GM18867 (cell line): Measurements from ENCODE around the gene UBE2L3.
"Not testable (repeated sequence)": the region's sequence is repeated elsewhere in the genome, so short reads cannot be mapped to it uniquely, and the experiment has no call there.

ENCODE experiments used
- ATAC-seq: cut with Tn5 transposase; IDR thresholded peaks from one replicate; pipeline ENCODE4 v1.9.1; 2021; ENCODE audit warnings: mild to moderate bottlenecking, moderate library complexity; ENCODE audit not compliant: unreplicated experiment

The UBE2L3 gene

DNA sequence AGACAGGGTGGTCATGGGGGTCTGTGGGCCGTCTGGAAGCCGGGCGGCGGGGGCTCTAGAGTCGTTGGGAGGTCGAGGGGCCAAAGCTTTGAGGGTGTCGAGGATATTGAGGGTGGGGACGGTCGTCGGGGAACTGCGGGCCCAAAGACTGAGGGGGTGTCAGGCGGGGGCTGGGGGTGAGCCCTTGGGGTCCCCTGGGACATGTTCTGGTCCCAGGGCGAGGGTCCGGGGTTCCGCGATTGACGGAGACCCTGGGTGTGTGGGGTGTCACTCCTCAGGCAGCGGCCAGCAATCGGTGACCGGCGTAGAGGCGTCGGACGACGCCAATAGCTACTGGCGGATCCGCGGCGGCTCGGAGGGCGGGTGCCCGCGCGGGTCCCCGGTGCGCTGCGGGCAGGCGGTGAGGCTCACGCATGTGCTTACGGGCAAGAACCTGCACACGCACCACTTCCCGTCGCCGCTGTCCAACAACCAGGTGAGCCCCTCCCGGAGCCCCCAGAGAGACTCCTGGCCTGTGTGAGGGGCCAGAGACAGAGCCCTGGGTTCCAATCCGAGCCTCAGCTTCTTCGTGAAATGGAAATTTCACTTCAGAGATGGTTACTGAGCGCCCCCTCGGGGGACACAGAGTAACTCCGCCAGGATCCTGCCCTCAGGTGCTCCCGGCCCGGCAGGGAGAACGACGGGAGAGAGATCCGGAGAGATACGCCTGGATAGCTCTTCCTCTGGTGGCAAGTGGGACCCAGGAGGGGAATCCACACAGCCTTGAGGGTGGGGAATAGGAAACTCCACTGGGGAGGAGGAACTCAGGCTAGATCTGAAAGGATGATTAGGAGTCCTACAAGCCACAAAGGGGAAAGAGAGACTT, 75.3 kb downstream of the UBE2L3 start:
- no peak for ATAC-seq

DNA sequence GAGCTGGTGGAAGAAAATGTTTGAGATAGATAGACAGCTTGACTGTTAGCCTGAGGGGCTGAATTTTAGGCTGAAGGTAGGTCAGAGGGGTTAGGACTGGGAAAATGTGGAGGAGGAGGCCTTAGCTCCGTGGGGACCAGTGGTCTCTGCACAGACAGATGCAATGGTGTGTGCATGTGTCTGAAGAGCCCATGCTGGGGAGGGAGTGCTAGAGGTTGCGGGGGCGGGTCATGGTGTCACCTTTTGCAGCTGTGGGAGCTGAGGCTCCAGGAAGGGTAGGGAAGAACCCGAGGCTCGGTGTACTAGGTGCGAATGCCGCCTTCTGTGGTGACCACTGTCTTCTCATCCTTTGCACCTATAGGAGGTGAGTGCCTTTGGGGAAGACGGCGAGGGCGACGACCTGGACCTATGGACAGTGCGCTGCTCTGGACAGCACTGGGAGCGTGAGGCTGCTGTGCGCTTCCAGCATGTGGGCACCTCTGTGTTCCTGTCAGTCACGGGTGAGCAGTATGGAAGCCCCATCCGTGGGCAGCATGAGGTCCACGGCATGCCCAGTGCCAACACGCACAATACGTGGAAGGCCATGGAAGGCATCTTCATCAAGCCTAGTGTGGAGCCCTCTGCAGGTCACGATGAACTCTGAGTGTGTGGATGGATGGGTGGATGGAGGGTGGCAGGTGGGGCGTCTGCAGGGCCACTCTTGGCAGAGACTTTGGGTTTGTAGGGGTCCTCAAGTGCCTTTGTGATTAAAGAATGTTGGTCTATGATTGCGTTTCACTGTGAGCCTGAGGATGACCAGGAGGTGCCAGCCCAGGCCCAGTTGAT, 76.2 kb downstream of the UBE2L3 start:
- no peak for ATAC-seq

DNA sequence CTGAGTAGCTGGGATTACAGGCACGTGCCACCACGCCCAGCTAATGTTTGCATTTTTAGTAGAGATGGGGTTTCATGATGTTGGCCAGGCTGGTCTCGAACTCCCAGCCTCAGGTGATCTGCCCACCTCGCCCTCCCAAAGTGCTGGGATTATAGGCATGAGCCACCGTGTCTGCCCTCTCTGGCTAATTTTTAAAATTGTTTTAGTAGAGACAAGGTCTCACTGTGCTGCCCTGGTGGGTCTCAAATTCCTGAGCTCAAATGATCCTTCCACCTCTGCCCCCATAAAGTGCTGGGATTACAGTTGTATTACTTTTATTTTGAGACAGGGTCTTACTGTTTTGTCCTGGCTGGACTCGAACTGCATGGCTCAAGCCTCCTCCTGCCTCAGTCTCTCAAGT, 78.0 kb downstream of the UBE2L3 start:
- ATAC-seq = not testable (repeated sequence)

DNA sequence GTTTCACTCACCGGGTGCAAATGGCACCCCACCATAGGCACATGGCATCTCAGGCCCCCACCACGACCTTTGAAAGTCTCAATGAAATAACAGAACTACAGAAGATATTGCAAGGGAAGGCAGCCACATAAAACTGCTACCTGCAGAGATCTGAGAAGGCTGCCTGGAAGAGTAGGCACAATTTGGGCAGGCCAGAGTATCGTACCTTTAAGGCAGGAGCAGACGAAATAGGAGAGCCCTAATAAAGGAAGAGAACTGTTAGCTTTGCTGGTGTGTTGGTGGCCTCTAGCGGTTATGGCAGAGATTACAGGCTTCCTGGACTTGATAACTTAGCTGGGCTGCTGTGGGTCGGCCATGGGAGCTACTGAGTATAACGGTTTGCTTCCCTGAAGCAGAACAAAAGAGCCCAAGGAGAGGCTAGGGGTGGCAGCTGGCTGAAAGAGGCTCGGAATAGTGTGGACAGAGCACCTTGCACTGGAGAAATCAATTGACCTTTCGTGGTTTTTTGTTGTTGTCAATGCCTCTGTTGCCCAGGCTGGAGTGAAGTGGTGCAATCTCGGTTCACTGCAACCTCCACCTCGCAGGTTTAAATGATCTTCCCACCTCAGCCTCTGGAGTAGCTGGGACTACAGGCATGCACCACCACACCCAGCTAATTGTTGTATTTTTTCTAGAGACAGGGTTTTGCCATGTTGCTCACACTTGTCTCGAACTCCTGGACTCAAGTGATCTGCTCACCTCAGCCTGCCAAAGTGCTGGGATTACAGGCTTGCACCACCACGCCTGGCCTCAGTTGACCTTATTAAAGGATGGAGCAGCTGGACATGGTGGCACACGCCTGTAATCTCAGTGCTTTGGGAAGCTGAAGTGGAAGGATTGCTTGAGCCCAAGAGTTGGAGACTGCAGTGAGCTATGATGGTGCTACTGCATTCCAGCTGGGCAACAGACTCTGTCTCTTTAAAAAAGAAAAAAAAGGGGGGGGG, 79.4 kb downstream of the UBE2L3 start:
- ATAC-seq = no peak

DNA sequence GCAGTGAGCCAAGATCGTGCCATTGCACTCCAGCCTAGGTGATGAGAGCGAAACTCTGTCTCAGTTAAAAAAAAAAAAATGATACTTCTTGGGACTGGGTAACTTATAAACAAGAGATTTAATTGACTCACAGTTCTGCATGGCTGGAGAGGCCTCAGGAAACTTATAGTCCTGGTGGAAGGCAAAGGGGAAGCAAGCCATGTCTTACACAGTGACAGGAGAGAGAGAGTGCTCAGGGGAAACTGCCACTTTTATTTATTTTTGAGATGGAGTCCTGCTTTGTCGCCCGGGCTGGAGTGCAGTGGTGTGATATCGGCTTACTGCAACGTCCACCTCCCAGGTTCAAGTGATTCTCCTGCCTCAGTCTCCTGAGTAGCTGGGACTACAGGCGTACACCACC, 82.8 kb downstream of the UBE2L3 start:
- ATAC-seq = no peak

DNA sequence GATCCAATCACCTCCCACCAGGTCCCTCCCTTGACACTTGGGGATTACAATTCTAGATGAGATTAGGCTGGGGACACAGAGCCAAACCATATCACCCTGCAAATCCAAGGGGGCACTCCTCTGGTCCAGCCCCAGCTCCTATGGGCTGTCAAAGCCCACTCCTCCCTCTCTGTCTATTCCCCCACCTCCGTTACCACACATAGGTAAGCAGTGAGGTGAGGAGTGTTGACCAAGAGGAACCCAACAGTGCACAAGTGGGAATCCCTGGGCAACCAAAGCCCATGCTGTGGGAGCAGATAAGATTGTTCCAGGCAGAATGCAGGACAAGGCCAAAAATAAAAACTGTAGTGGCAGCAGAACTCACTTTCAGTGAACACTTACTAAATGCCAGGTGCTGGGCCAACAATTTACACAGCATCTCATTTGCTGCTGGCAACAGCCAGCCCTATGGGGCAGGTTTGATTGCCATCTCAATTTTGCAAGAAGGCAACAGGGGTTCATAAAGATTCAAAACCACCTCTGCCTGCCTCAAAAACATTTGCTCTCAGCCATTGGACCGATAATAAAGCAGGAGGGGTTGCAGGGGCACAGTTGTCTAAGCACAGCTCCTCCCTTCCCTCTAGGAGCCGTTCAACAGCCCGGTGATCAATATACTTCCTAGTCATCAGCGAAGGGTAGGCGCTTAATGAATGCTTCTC, 83.5 kb downstream of the UBE2L3 start:
- ATAC-seq = no peak

DNA sequence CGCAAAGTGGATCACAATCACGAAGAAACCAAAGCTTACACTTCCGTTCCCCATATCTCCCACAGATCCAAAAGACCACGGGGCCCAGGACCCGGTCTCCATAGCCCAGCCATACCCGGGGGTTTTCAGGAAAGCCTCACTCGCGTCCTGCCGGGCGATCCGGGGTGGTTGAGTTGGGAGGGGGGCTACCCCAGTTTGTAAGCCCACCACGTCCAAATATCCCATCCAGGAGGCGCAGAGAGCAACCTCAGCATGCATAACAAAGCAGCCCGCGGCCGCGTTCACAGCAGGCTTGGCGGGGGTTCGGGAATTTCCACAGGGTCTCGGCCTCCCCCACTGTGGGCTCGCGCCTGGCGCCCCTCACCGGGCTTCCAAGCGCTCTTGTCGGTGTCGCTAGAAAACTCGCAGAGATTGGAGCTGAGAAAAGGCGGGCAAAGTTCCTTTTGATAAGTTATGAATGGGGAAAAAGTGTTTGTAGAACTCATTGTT, 84.1 kb downstream of the UBE2L3 start:
- ATAC-seq = no peak

DNA sequence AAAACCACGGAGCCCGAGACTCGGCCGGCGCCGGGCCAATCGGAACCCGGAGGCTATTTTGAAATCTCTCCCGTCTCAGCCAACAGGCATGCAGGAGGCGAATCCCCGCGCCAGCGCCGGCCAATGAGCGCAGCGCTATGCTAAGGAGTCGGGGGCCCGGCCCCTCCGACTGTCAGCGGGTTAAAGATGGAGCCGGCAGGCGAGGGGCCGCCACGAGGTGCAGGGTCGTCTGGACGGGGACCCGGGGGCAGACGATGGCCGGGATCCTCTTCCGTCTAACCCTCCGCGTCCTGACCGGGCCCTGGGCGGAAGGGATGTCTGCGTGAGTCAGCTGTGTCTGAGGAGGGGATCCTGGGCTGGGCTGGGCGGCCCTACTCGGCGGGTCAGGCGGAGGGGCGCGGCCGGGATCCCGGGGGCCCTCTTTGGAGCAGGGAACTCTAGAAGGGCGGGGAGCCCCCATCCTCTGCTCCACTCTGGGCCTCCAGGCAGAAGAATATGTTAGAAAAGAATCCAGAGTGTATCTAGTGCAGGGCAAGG, 84.6 kb downstream of the UBE2L3 start:
- ATAC-seq = peak; percentile 85

DNA sequence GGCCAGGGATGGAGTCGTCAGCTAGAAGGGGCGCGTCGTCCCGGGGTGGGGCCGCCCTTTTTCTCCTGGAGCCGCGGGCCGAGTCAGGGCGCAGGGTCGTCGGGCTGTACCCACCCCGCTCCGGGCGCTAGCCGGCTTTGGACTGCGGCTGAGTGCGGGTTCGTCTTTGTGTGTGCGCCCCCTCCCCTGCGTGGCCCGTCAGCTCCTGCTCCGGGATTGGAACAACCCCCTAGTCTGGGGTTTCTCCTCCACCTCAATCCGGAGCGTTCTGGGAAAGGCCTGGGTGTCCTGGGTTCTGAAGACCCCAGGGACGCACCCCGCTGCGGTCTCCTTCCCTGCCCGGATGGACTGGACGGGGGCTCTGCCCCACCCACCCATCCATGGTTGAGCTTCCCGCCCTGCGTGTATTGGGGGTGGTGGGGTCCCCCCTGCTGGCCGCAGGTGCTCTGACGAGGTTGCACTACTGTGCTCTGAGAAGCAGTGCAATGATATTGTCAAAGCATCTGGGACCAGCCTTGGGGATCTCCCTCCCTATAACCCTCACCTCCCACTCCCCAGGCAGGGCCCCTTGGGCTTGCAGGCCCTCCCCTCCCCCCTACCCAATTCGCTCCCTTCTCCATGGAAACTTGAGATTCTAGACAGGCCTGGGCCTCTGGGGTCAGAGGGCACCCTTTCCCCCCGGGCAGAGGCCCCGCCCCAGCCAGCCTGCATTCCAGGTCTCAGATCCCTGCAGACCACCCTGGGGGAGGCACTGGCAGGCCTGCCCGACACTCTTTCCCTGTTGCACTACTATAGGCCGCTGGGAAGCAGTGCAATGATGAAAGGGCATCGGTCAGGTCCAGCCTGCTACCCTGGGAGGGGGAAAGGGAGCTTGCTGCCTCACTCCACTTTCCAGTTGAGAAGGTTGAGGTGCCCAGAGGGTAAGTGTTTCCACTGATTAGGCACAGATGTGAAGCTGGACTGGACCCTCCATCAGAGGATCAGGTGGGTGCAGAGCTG, 85.3 kb downstream of the UBE2L3 start:
- ATAC-seq = no peak

DNA sequence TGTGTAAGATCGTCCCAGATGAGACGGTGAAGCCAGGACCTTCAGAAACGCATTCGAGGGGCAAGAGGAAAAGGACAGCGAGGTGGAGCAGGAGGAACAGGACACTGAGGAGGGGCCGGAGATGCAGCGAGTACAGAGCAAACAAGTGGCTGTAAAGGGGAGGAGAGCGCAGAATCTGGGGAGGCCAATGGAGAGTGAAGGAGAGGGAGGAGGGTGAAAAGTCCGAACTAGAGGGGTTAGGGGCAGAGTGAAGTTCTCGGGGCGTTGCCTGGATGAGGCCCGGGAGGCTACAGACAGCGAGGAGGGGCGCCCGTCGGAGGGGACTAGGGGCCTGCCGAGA, 89.5 kb downstream of the UBE2L3 start:
- ATAC-seq = no peak

DNA sequence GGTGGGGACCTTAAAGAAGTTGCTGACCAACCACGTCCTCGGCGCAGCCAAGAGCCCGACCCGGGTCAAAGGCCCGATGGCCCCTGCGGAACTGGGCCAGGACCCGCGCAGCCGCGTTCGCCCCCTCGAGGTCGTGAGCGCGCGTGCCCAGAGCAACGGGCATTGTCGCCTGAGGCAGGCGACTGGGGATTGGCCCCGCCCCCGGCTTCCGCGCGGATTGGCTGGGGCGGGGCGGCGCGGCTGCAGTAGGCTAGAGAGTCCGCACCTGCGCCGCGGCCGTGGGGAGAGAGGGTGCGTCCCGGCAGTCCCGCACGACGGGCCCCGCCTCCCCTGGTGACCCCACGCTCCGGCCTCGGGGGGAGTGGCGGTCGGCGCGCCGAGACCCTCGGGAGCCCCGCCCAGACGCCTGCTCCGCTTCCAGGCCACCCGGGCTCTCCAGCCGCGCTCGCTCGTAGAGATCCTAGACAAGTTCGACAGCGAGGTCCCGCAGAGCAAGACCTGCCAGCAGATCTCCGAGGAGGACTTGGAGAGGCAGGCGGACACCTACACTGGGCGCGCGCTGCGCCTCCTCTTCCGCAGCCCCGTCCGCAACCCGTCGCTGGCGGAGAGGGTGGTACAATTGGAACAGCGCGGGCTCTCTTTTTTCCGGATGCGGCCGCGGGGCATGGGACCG, 90.0 kb downstream of the UBE2L3 start:
- ATAC-seq = peak; percentile 66

DNA sequence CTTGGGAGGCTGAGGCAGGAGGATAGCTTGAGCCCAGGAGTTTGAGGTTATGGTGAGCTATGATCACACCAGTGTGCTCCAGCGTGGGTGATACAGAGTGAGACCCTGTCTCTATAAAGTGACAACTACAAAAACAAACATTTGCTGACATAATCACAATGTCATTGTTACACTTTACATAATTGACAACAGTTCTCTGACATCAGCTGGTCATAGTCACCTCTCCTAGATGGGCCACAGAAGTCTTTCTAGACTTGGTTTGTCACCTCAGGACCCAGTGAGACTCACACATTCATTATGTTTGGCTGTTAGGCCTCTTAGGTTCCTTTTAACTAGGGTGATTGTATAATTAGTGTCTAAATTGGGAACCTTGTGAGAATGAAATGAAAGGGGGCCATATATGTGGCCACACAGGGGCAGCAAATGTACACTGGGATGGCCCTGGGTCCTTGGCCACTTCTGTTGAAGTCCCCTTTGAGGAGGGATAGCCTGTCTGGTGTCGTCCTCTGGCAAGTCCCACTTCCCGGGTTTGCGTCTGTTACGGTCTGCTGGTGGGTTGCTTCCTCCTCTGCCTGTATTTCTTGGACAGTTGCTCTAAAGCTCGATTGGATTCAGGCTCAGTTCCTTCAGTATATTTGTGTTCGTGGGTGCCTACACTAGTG, 92.5 kb downstream of the UBE2L3 start:
- no peak for ATAC-seq

DNA sequence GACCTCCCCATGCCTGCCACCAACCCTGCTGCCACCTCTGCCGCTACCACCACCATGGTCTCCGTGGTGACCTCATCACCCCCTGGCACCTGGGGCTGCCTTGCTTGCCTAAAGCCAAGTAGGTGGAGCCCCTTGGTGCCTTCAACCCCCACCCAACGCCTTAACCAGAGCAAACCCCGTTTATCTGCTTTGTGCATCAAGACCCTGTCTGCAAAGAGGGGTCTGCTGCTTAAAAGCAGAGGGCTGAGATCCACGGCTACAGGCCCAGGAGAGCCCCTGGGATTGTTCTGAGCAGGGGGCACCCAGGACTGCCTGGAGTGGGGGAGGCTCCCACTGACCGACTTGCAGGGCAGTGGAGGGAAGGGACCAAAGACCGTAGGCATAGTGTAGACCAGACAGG, 93.4 kb downstream of the UBE2L3 start:
- no peak for ATAC-seq

DNA sequence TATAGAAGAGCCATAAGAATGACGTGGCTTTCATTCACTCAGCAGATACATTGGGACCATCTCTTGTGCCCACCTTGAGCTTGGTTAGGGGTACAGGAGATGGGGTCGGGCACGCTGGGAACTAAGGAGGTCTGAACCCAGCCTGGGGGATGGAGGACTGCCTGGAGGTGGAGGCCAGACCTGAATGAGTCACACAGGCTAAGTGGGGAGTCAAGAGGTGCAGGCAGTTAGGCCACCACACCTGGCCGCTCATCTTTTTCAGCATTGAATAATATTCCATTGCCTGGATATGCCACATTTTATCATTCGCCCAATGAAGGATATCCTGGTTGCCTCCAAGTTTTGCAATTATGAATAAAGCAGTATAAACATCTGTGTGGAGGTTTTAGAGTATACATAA, 94.5 kb downstream of the UBE2L3 start:
- ATAC-seq = no peak

DNA sequence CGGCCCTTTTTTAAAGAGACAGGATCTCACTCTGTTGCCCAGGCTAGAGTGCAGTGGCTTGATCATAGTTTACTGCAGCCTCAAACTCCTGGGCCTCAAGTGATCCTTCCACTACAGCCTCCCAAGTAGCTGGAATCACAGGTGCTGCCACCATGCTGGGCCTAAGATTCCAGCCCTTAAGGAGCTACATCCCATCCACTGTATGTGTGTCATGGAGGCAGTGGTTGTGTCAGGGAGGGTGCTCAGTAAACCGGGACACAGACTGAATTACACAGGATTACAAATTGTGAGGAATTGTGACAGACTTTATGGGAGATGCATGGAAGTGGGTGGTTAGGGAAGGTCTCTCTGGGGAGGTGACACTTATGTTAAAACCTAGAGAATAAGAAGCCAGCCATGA, 96.2 kb downstream of the UBE2L3 start:
- ATAC-seq = no peak

DNA sequence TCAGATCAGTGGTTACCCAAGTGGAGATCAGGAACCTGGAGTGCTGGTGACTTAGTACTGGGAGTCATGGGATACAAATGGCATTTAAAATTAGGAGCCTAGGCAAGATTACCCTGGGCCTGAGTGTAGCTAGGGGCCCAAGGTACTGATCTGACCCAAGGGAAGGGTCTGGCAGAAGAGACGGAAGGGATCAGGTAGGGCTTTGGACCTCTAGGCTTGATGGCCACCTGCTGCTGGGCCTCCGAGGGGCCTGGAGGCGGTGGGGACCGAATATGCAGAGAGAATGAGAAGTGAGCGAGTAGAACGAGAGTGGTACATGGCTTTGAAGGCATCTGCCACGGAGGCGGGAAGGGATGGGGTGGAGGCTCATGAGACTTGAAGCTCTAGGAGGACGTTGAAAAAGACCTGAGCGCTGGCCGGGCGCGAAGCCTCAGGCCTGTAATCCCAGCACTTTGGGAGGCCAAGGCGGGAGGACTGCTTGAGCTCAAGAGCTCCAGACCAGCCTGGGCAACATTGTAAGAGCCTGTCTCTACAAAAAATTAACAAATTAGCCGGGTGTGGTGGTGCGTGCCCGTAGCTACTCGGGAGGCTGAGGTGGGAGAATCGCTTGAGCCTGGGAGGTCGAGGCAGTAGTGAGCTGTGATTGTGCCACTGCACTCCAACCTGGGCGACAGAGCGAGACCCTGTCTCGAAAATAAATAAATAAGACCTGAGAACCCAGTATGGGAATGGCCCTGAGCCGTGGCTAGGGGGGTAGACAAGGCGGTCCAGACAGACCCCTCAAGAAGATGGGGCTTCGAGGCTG, 97.7 kb downstream of the UBE2L3 start:
- no peak for ATAC-seq

DNA sequence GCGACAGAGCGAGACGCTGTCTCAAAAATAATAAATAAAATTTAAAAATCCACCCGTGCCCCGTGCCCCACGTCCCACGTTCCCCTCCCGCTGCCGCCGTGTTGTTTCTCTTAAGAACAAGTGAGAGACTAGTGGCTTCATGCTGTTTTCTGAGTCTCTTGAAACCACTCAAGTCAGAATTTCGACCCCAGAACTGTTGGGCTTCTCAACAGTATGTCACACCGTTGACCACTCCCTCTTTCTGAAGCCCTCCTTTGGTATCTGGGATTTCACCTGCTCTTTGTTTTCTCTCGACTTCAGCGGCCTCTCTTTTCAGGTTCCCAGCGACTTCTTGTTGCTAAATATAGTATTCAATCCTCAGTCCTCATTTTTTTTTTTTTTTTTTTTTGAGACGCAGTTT, 99.3 kb downstream of the UBE2L3 start:
- ATAC-seq = no peak
